Measurements from ENCODE around the gene KCNH1.

GRCh38 chr1:210689826-210690225, 444.1 kb downstream of the KCNH1 start:
- no peak for TF ChIP-seq GATA2 (IDR thresholded peaks at IDR 0.05; ENCODE audit: low read depth, low read length)
- TF ChIP-seq GATA3 (IDR thresholded peaks at IDR 0.05; ENCODE audit: low read depth, low read length) = no peak
